Endothelial cell of umbilical vein (primary cell): ENCODE data around the gene TSN. TPM values are rescaled to one million over a fixed set of nuclear protein-coding genes. Genes with fewer than 3 reads are reported as not detected.

Experiments
- BruUV-seq: library from RNA; stranded (reverse); fragments of 400-500 nt; replicated peaks from 2 replicates; lab custom pipeline; 2021; lab: Mats Ljungman, UMichigan
- CTCF ChIA-PET: fragments of 300-600, 350-600 bp; sonication (Branson Sonifier 250); formaldehyde crosslinking; loops from one replicate; lab custom pipeline; 2021; ENCODE audit warnings: antibody characterized with exemption, inconsistent platforms; lab: Charles Lee
- POLR2A ChIA-PET: fragments of 300-600, 350-600 bp; sonication (Branson Sonifier 250); formaldehyde crosslinking; loops from one replicate; lab custom pipeline; 2021; ENCODE audit warnings: antibody characterized with exemption, inconsistent platforms; lab: Charles Lee
- DNase-seq: peaks from one replicate; pipeline ENCODE4 v3.0.0-alpha.2; 2011; ENCODE audit warnings: low read depth, low spot score
- FAIRE-seq: peaks from 2 replicates; lab custom pipeline; 2011; peaks lifted over from hg19 to GRCh38; lab: Jason Lieb, UNC
- H2AFZ ChIP-seq: 2 replicates; pipeline ENCODE4 v1.6.0; 2012; ENCODE audit warnings: low read depth, low read length, control low read depth, inconsistent platforms
- H3K27ac ChIP-seq: 2 replicates; pipeline ENCODE4 v1.5.1; 2011; ENCODE audit warnings: low read depth, mild to moderate bottlenecking, control low read depth, low read length, moderate library complexity; ENCODE audit not compliant: insufficient read depth
- H3K27me3 ChIP-seq, 2 experiments: 2 replicates each; pipeline versions ENCODE4 v1.6.0 to v1.6.1; 2011; ENCODE audit warnings: low read length in 2 of 2, mixed read lengths in 1 of 2; ENCODE audit not compliant: control insufficient read depth in 2 of 2, insufficient read depth in 2 of 2
- H3K36me3 ChIP-seq, 2 experiments: 2 replicates in 1 of 2; 3 replicates in 1 of 2; pipeline ENCODE4 v1.5.1; 2011; ENCODE audit warnings: low read length in 2 of 2, mild to moderate bottlenecking in 1 of 2, moderate library complexity in 1 of 2; ENCODE audit not compliant: control insufficient read depth in 2 of 2, insufficient read depth in 2 of 2; ENCODE audit errors: extremely low read depth in 1 of 2
- H3K4me1 ChIP-seq: 3 replicates; pipeline ENCODE4 v1.5.1; 2011; ENCODE audit warnings: mild to moderate bottlenecking, low read length; ENCODE audit not compliant: control insufficient read depth, insufficient read depth; ENCODE audit errors: extremely low read depth
- H3K4me2 ChIP-seq: 2 replicates; pipeline ENCODE4 v1.6.1; 2011; ENCODE audit warnings: low read length, control low read depth, mixed read lengths; ENCODE audit not compliant: insufficient read depth
- H3K4me3 ChIP-seq, 3 experiments: fragments of 200-600 bp in 1 of 3; sonication (generic), shearing (Covaris generic) in 1 of 3; replicated peaks in 1 of 3; 2 replicates each; pipeline ENCODE4 v1.5.1; 2011 to 2016; ENCODE audit warnings: control low read depth in 3 of 3, low read length in 3 of 3, mild to moderate bottlenecking in 2 of 3, inconsistent platforms in 1 of 3, low read depth in 1 of 3, moderate library complexity in 1 of 3; ENCODE audit not compliant: insufficient read depth in 1 of 3
- H3K79me2 ChIP-seq: 2 replicates; pipeline ENCODE4 v1.6.0; 2012; ENCODE audit warnings: low read length, inconsistent platforms; ENCODE audit not compliant: control insufficient read depth, insufficient read depth
- H3K9ac ChIP-seq: replicated peaks from 2 replicates; pipeline ENCODE3; 2011; ENCODE audit warnings: low read length, control low read depth; ENCODE audit not compliant: insufficient read depth; ENCODE audit errors: extremely low read depth
- H3K9me1 ChIP-seq: replicated peaks from 3 replicates; pipeline ENCODE4 v1.6.0; 2011; ENCODE audit warnings: mild to moderate bottlenecking, low read length; ENCODE audit not compliant: control insufficient read depth, insufficient read depth; ENCODE audit errors: extremely low read depth
- H3K9me3 ChIP-seq: replicated peaks from 2 replicates; pipeline ENCODE4 v1.5.1; 2012; ENCODE audit warnings: low read length, inconsistent platforms; ENCODE audit not compliant: control insufficient read depth, insufficient read depth
- H4K20me1 ChIP-seq: replicated peaks from 2 replicates; pipeline ENCODE3; 2011; ENCODE audit warnings: mild to moderate bottlenecking, low read length; ENCODE audit not compliant: control insufficient read depth, insufficient read depth; ENCODE audit errors: extremely low read depth
- EZH2 ChIP-seq: IDR thresholded peaks from 2 replicates; pipeline ENCODE4 v1.6.1; 2012; ENCODE audit warnings: borderline replicate concordance, low read depth, mild to moderate bottlenecking, moderate library complexity, low read length, inconsistent platforms; ENCODE audit not compliant: severe bottlenecking
- FOS ChIP-seq: IDR thresholded peaks from 2 replicates; pipeline ENCODE4 v1.6.1; 2011; ENCODE audit warnings: mild to moderate bottlenecking, low read length, moderate library complexity, borderline replicate concordance; ENCODE audit not compliant: insufficient read depth
- GATA2 ChIP-seq: IDR thresholded peaks from 2 replicates; pipeline ENCODE4 v1.7.0; 2011; ENCODE audit warnings: low read depth, mild to moderate bottlenecking, moderate library complexity, mixed read lengths, low read length; ENCODE audit not compliant: insufficient read length, insufficient read depth
- JUN ChIP-seq: IDR thresholded peaks from 2 replicates; pipeline ENCODE4 v1.6.1; 2011; ENCODE audit warnings: borderline replicate concordance, low read depth; ENCODE audit not compliant: insufficient read length, insufficient read depth
- MAX ChIP-seq: IDR thresholded peaks from 2 replicates; pipeline ENCODE4 v1.6.1; 2011; ENCODE audit not compliant: insufficient read depth, insufficient read length
- MYC ChIP-seq: IDR thresholded peaks from one replicate; pipeline ENCODE4 v1.6.1; 2011; ENCODE audit warnings: mild to moderate bottlenecking, low read depth, low read length
- POLR2A ChIP-seq: IDR thresholded peaks from 2 replicates; pipeline ENCODE4 v1.6.1; 2012; ENCODE audit warnings: low read depth, mild to moderate bottlenecking, control low read depth, low read length
- POLR2AphosphoS5 ChIP-seq: IDR thresholded peaks from 2 replicates; pipeline ENCODE4 v1.6.1; 2012; ENCODE audit warnings: low read depth, mild to moderate bottlenecking, control low read depth, low read length, moderate library complexity; ENCODE audit not compliant: insufficient read depth
- dilution Hi-C: fragments of 300-500 bp; cut with MboI; formaldehyde crosslinking; loops from one replicate; pipeline ENCODE4 v1.15.0; 2019; ENCODE audit warnings: low sequenced_read_pairs; ENCODE audit not compliant: extremely low pct_ligation_motif_present
- intact Hi-C: fragments of 100-400 bp; cut with micrococcal nuclease; formaldehyde crosslinking; loops from one replicate; pipeline ENCODE4 v1.10.0; 2022
- polyA plus RNA-seq, 4 experiments: library from polyadenylated mRNA; depleted of rRNA in 3 of 4; stranded (reverse) in 3 of 4; unstranded in 1 of 4; fragments of >200 nt; gene quantifications; 2 replicates each; pipeline versions ENCODE4 v1.2.1 to v1.2.3, GENCODE V29; 2011 to 2012; ENCODE audit warnings: missing spikeins in 1 of 4
- total RNA-seq: library from RNA; stranded (reverse); gene quantifications from 2 replicates; pipeline ENCODE4 v1.2.3, GENCODE V29; 2021
- TF ChIP-seq, protein P1 (sequence below), 2 donors: IDR thresholded peaks; 1 replicate in 1 of 2; 2 replicates in 1 of 2; pipeline ENCODE4 v1.5.1; 2011; ENCODE audit warnings: low read length in 2 of 2, mild to moderate bottlenecking in 2 of 2, moderate library complexity in 2 of 2, control low read depth in 1 of 2, inconsistent platforms in 1 of 2, low read depth in 1 of 2; ENCODE audit not compliant: insufficient read depth in 1 of 2; ENCODE audit errors: extremely low read depth in 1 of 2

The TSN gene
- total and polyA plus RNA-seq, 2 donors (not counting 3 experiments of a cell fraction or from before 2014, with no cell fraction given), result 33.2 to 76.1 TPM

GRCh38 chr2:121778741-121779487, 23.5 kb downstream of the TSN start:
- Histone ChIP-seq H3K27me3 (no peaks in the 10 kb centered on the region), H3K9me3 (no peaks in the 10 kb centered on the region), H3K36me3 (no peaks in the 10 kb centered on the region), H3K79me2 (no peaks in the 10 kb centered on the region), H3K4me2 (no peak overlapping the region), H3K9me1 (no peaks in the 10 kb centered on the region), H3K4me1 (no peaks in the 10 kb centered on the region), H3K9ac (no peak overlapping the region), H3K4me3 (no peak overlapping the region), H4K20me1 (no peaks in the 10 kb centered on the region), H3K27ac (no peak overlapping the region), H2AFZ (no peak overlapping the region)
- DNase-seq (no peak), FAIRE-seq (no peak)
- dilution Hi-C loops, result no loop called here
- ChIA-PET CTCF (interaction anchor here (1.2 kb wide), 1 partner anchor 248 kb away, joined by 3 read pairs; the partner anchor contains the start of gene RNU4ATAC), POLR2A (no interaction called here)
- intact Hi-C loops, result no loop called here
- BruUV-seq, result no TSS peak
- TF ChIP-seq POLR2AphosphoS5, result no peak
- TF ChIP-seq MAX, result no peak
- TF ChIP-seq EZH2, result no peak
- no peak for TF ChIP-seq POLR2A
- no peak for TF ChIP-seq MYC
- TF ChIP-seq JUN, result no peak
- TF ChIP-seq GATA2, result no peak
- TF ChIP-seq, protein P1, sequence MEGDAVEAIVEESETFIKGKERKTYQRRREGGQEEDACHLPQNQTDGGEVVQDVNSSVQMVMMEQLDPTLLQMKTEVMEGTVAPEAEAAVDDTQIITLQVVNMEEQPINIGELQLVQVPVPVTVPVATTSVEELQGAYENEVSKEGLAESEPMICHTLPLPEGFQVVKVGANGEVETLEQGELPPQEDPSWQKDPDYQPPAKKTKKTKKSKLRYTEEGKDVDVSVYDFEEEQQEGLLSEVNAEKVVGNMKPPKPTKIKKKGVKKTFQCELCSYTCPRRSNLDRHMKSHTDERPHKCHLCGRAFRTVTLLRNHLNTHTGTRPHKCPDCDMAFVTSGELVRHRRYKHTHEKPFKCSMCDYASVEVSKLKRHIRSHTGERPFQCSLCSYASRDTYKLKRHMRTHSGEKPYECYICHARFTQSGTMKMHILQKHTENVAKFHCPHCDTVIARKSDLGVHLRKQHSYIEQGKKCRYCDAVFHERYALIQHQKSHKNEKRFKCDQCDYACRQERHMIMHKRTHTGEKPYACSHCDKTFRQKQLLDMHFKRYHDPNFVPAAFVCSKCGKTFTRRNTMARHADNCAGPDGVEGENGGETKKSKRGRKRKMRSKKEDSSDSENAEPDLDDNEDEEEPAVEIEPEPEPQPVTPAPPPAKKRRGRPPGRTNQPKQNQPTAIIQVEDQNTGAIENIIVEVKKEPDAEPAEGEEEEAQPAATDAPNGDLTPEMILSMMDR (IDR thresholded peaks at IDR 0.05; ENCODE audit: extremely low read depth in 1 of 2, insufficient read depth in 1 of 2, low read depth in 1 of 2, low read length in 2 of 2), result no peak
- no peak for TF ChIP-seq FOS
